Neural crest cell (in vitro differentiated cells): ENCODE measurements around the gene SIM2. TPM values are rescaled to one million over a fixed set of nuclear protein-coding genes. Genes with fewer than 3 reads are reported as not detected.

ENCODE experiments used
- DNase-seq: peaks from one replicate; pipeline ENCODE4 v3.0.0; 2021; ENCODE audit warnings: low read depth, mixed read lengths, low spot score
- H3K27ac Mint-ChIP-seq: one replicate; pipeline ENCODE4 v1.8.0; 2021; ENCODE audit warnings: mild to moderate bottlenecking, mixed read lengths; ENCODE audit not compliant: unreplicated experiment
- H3K27me3 Mint-ChIP-seq: 2 replicates; pipeline ENCODE4 v1.8.0; 2021; ENCODE audit warnings: low read depth, mild to moderate bottlenecking, mixed read lengths
- H3K36me3 Mint-ChIP-seq: 2 replicates; pipeline ENCODE4 v1.8.0; 2021; ENCODE audit warnings: low read depth, mild to moderate bottlenecking, mixed read lengths
- H3K4me1 Mint-ChIP-seq: 2 replicates; pipeline ENCODE4 v1.8.0; 2021; ENCODE audit warnings: mixed read lengths
- H3K4me3 Mint-ChIP-seq: one replicate; pipeline ENCODE4 v1.8.0; 2021; ENCODE audit warnings: mild to moderate bottlenecking, mixed read lengths
- H3K9me3 Mint-ChIP-seq: 2 replicates; pipeline ENCODE4 v1.8.0; 2021; ENCODE audit warnings: mixed read lengths
- CTCF ChIP-seq: fragments of 200-600 bp; sonication (generic); conservative IDR thresholded peaks from 2 replicates; pipeline ENCODE4 v1.5.0; 2021; ENCODE audit warnings: antibody characterized with exemption, mild to moderate bottlenecking
- total RNA-seq: library from RNA; stranded (reverse); gene quantifications from 2 replicates; pipeline ENCODE4 v1.2.1, GENCODE V29; 2021

Gene SIM2
- total RNA-seq, 1 donor from 2014 or later = not detected

GRCh38 chr21:36780861-36781260, 81.9 kb downstream of the SIM2 start:
- H3K4me3 Mint-ChIP-seq = no peak overlapping the region
- H3K4me1 Mint-ChIP-seq = peaks cover 12% of the 10 kb centered on the region
- peaks cover 4% of the 10 kb centered on the region for H3K9me3 Mint-ChIP-seq
- peaks cover 6% of the 10 kb centered on the region for H3K36me3 Mint-ChIP-seq
- no peak for DNase-seq
- no peak overlapping the region for H3K27ac Mint-ChIP-seq
- no peaks in the 10 kb centered on the region for H3K27me3 Mint-ChIP-seq
- TF ChIP-seq CTCF = no peak

- Mint-ChIP-seq H3K4me1 (peaks cover 4% of the 10 kb centered on the region), H3K9me3 (peaks cover 4% of the 10 kb centered on the region), H3K27ac (no peak overlapping the region), H3K36me3 (peaks cover 6% of the 10 kb centered on the region), H3K4me3 (no peak overlapping the region), H3K27me3 (no peaks in the 10 kb centered on the region)
- no peak for TF ChIP-seq CTCF
- DNase-seq = no peak
Observed at GRCh38 chr21:36783612-36784374, 84.9 kb downstream of the SIM2 start.

GRCh38 chr21:36784947-36785346, 86.0 kb downstream of the SIM2 start:
- no peak overlapping the region for H3K27ac Mint-ChIP-seq
- peaks cover under 1% of the 10 kb centered on the region for H3K36me3 Mint-ChIP-seq
- no peaks in the 10 kb centered on the region for H3K9me3 Mint-ChIP-seq
- H3K4me3 Mint-ChIP-seq = no peak overlapping the region
- no peak for DNase-seq
- H3K4me1 Mint-ChIP-seq = no peaks in the 10 kb centered on the region
- H3K27me3 Mint-ChIP-seq = no peaks in the 10 kb centered on the region
- no peak for TF ChIP-seq CTCF

- TF ChIP-seq CTCF = no peak
- no peaks in the 10 kb centered on the region for H3K9me3 Mint-ChIP-seq
- H3K4me1 Mint-ChIP-seq = no peaks in the 10 kb centered on the region
- no peak for DNase-seq
- no peaks in the 10 kb centered on the region for H3K36me3 Mint-ChIP-seq
- H3K27me3 Mint-ChIP-seq = no peaks in the 10 kb centered on the region
- H3K4me3 Mint-ChIP-seq = no peak overlapping the region
- H3K27ac Mint-ChIP-seq = no peak overlapping the region
Observed at GRCh38 chr21:36785615-36786014, 86.7 kb downstream of the SIM2 start.

- no peaks in the 10 kb centered on the region for H3K27me3 Mint-ChIP-seq
- no peaks in the 10 kb centered on the region for H3K36me3 Mint-ChIP-seq
- no peaks in the 10 kb centered on the region for H3K4me1 Mint-ChIP-seq
- no peak for TF ChIP-seq CTCF
- no peak for DNase-seq
- H3K4me3 Mint-ChIP-seq = no peak overlapping the region
- H3K9me3 Mint-ChIP-seq = no peaks in the 10 kb centered on the region
- peak overlapping the region; percentile 17 for H3K27ac Mint-ChIP-seq
Observed at GRCh38 chr21:36786186-36786585, 87.3 kb downstream of the SIM2 start.
